Measurements from ENCODE around the gene VSTM4.

DNA sequence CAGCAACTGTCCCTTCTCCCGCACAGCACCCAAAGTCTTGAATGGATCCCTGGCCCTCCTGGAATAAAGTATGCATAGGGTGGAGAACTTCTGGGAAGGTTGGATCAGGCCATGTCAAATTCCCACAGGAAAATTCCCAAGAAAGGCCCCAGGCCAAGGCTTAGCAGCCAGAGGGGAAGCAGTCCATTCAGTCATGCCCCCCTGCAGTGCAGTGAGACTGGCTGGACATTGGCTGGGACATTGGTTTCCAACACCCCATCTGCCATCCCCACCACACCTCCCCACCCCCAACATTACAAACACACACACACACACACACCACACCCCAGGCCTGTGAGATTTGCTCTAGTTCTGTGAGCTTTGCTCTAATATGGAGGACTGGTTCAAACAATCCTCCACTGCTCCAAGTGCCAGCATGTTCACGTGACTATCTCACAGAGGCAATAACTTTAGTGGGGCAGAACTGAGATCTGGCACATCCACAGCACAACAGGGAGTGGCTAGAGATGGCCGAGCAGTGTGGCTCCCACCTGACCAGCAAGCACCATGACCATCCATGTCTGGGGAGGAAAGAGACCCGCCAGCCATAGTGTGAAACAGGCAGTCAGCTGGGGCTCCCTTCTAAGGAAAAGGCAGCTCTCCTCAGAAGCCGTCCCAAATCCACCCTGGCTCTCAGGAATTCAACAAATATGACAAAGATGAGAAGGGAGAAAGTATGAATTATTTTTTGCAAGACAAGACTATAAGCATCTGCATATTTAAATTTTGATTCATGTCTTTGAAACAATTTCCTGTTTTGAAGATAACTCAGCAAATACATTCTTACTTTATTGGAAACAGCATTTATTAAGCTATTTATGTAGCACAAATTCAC lies 25.2 kb upstream of the VSTM4 start:
- no peak for TF ChIP-seq CTCF (IDR thresholded peaks at IDR 0.05)
- no peak for TF ChIP-seq POLR2AphosphoS5 (IDR thresholded peaks at IDR 0.05)
